Central memory CD4-positive, alpha-beta T cell (primary cell): ENCODE results near the gene SHISA4.
"Not testable (repeated sequence)": the region's sequence is repeated elsewhere in the genome, so short reads cannot be mapped to it uniquely, and the experiment has no call there.

Source experiments
- DNase-seq: peaks from one replicate; pipeline ENCODE4 v3.0.0; 2022
- total RNA-seq, 3 experiments: gene quantifications; one replicate each; lab custom pipeline; 2026; lab: John Stamatoyannopoulos, UW

The SHISA4 gene
- 0.19 to 0.22 (median 0.21) reads per million in 3 experiments for total RNA-seq

GRCh38 chr1:201888282-201889089, at the start of gene SHISA4:
SHISA4 (plus strand) TSS chr1:201888898; CDS start chr1:201888995, 97 bp downstream.
- no peak for DNase-seq

GRCh38 chr1:201839089-201839488, 49.6 kb upstream of the SHISA4 start:
- DNase-seq = not testable (repeated sequence)

- no peak for DNase-seq
Measured at GRCh38 chr1:201840055-201840454, 48.6 kb upstream of the SHISA4 start.

- no peak for DNase-seq
Measured at GRCh38 chr1:201840490-201840889, 48.2 kb upstream of the SHISA4 start.

- no peak for DNase-seq
Measured at GRCh38 chr1:201841265-201841912, 47.3 kb upstream of the SHISA4 start.

GRCh38 chr1:201842472-201843027, 46.1 kb upstream of the SHISA4 start:
- no peak for DNase-seq

GRCh38 chr1:201845331-201846083, 43.2 kb upstream of the SHISA4 start:
- no peak for DNase-seq

GRCh38 chr1:201847150-201847549, 41.5 kb upstream of the SHISA4 start:
- DNase-seq = no peak

GRCh38 chr1:201848230-201848629, 40.5 kb upstream of the SHISA4 start:
- no peak for DNase-seq

- no peak for DNase-seq
Measured at GRCh38 chr1:201849372-201850052, 39.2 kb upstream of the SHISA4 start.

- no peak for DNase-seq
Measured at GRCh38 chr1:201850053-201850397, 38.7 kb upstream of the SHISA4 start.

GRCh38 chr1:201851949-201852348, 36.7 kb upstream of the SHISA4 start:
- DNase-seq = no peak

GRCh38 chr1:201856722-201857121, 32.0 kb upstream of the SHISA4 start:
- DNase-seq = not testable (repeated sequence)

GRCh38 chr1:201859424-201859823, 29.3 kb upstream of the SHISA4 start:
- no peak for DNase-seq

- no peak for DNase-seq
Measured at GRCh38 chr1:201861448-201861847, 27.2 kb upstream of the SHISA4 start.

- no peak for DNase-seq
Measured at GRCh38 chr1:201870397-201870796, 18.3 kb upstream of the SHISA4 start.

- no peak for DNase-seq
Measured at GRCh38 chr1:201874672-201875071, 14.0 kb upstream of the SHISA4 start.

- DNase-seq = no peak
Measured at GRCh38 chr1:201876148-201876818, 12.4 kb upstream of the SHISA4 start.

GRCh38 chr1:201877877-201878401, 10.8 kb upstream of the SHISA4 start:
- DNase-seq = peak; percentile 9

- no peak for DNase-seq
Measured at GRCh38 chr1:201880928-201881571, 7.6 kb upstream of the SHISA4 start.

GRCh38 chr1:201881617-201882016, 7.1 kb upstream of the SHISA4 start:
- DNase-seq = no peak
